SU-DHL-6 (cell line): ENCODE data around the gene UQCC2.

Experiments used
- EZH2phosphoT487 ChIP-seq: fragments of 200-600 bp; sonication (generic), shearing (Covaris generic); conservative IDR thresholded peaks from 2 replicates; pipeline ENCODE4 v1.6.1; 2018; ENCODE audit warnings: mild to moderate bottlenecking, antibody characterized with exemption, low read length, moderate library complexity, mixed read lengths
- TF ChIP-seq, protein P1 (sequence below): fragments of 200-600 bp; sonication (generic); IDR thresholded peaks from one replicate; pipeline ENCODE4 v1.5.1; 2017; ENCODE audit warnings: antibody characterized with exemption, mild to moderate bottlenecking, low read length, moderate library complexity; ENCODE audit not compliant: insufficient read depth, poor library complexity, severe bottlenecking

DNA sequence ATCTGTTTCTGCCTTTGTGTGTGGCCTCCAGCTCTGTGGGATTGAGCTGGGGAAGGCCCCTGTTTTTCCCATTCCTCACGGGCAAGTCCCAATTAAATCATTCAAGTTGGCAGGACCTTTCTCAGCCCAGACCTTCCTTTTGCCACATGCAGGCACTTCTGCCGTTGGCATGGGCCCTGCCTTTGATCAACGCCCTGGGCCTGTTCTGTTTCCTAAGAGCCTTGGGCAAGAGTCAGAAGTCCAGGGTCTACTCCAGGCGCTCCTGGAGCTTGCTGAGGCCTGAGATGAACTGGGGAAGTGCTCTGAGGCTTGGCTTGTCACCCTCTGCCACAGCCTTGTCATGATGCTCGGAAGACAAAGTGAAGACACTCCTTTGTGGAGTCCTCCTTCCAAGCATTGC is 28.1 kb upstream of the UQCC2 start:
- TF ChIP-seq, protein P1, sequence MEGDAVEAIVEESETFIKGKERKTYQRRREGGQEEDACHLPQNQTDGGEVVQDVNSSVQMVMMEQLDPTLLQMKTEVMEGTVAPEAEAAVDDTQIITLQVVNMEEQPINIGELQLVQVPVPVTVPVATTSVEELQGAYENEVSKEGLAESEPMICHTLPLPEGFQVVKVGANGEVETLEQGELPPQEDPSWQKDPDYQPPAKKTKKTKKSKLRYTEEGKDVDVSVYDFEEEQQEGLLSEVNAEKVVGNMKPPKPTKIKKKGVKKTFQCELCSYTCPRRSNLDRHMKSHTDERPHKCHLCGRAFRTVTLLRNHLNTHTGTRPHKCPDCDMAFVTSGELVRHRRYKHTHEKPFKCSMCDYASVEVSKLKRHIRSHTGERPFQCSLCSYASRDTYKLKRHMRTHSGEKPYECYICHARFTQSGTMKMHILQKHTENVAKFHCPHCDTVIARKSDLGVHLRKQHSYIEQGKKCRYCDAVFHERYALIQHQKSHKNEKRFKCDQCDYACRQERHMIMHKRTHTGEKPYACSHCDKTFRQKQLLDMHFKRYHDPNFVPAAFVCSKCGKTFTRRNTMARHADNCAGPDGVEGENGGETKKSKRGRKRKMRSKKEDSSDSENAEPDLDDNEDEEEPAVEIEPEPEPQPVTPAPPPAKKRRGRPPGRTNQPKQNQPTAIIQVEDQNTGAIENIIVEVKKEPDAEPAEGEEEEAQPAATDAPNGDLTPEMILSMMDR, result no peak
- TF ChIP-seq EZH2phosphoT487, result no peak
